ENCODE measurements around the gene DPP6.

The DPP6 gene

DNA sequence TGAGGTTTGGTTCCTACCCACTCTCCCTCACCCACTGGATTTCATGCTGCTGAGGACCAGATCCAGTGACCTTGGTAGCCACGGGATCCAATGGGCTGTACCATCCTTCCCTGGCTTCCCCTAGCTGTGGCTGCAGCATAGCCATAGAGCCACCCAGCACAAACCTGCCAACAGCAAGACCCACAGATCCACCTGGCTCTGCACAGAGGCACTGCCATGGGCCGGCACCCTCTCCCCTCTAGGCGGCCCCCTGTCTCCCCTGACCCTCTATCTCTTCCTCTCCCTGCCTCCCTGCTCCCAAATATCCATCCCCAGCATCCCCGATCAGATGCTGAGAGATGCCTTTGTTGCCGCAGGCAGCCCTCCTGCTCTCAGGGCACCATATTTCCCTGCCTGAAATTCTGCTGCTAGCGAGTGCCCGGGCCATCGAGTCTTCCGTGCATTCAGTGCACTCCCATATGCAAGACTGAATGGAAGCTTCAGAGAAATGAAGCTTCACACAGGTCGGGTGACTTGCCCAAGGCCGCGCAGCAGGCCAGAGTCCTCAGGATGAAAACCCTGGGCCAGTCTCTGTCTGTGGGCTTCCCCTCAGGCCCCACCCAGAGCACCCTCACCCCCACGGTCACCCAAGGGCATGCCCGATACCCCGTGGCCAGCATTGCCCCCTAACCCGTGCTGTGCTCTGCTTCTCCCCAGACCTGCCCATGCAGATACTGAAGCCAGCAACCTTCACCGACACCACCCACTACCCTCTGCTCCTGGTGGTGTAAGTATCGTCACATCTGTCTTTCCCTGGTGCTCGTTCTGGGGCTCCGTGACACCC lies 819.9 kb downstream of the DPP6 start:
- no peak for DNase-seq

DNA sequence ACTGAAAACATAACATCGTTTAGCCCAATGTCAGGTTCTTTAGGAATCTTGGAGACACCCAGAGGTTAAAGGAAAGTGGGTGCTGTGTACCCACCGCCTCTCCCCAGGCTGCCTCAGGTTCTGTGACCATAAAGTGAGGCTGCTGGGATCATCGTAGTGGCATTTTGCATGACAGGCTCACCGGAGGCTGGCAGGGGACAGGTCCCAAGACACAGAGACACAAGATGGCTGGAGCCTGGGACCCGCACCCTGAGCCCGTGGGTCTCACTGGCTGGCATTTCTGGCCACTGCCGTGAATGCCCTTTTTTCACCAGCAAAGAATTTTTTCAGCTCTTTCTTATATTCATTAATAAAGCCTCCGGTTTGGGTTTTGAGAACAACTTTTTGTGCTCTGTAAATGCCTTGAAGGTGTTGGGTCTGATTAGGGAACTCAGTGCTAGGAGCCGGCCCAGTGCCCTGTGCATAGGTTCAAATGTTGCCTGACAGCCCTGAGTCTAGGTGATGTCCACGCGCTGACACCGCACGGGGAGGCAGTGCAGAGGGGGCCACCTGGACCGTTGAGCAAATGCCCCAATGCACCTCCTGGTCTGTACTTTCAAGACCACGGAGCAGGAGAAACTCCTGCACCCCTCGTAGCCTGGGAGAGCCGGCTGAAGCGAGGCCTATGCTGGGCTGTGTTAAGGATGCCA lies 820.8 kb downstream of the DPP6 start:
- DNase-seq = no peak

DNA sequence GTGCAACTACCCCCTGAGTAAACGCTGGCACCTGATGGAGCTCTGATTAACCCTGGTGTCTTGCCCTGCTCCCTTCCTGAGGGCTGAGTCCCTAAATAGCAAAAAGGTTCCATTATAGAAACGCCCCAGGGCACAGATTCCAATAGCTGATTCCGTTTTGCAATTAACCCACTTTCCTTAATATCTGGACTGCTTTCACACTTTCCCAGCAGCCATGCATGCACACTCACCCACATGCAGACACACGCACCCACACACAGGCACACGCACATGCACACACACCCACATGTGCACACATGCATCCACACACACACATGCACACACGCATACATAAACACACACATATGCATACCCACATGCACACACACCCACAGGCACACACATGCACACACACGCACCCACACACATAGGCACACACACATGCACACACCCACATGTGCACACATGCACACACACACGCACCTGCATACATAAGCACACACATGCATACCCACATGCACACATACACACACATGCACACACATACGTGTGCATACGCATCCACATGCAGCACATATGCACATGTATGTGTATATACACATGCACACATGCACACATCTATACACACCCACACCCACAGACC lies 821.4 kb downstream of the DPP6 start:
- DNase-seq = no peak

DNA sequence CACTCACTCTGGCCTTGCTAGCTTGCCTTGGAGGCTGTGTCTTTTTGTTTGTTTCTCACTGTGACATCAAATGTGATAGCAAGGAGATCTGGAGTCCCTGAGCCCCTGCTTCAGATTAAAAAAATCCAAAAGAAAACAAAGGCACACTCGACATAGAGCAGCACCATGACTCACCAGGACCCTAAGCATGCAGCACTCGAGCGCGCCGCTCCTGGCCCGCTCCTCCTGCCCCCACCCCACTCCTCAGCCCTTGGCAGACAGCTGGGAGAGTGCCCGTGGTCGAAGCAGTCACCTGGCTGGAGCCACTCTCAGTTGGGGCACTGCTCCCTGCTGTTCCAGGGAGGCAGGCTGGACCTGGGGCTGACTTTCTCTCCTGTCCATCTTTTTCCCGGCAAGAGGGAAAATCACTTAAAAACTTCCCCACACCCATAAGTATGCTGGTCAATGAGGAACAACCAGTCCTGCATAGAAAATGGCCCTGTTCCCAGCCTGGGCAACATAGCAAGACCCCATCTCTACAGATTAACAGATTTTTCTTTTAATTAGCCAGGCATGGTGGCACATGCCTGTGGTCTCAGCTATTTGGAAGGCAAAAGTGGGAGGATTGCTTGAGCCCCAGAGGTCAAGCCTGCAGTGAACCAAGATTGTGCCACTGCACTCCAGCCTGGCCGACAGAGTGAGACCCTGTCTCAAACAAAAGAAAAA lies 822.4 kb downstream of the DPP6 start:
- DNase-seq = no peak

DNA sequence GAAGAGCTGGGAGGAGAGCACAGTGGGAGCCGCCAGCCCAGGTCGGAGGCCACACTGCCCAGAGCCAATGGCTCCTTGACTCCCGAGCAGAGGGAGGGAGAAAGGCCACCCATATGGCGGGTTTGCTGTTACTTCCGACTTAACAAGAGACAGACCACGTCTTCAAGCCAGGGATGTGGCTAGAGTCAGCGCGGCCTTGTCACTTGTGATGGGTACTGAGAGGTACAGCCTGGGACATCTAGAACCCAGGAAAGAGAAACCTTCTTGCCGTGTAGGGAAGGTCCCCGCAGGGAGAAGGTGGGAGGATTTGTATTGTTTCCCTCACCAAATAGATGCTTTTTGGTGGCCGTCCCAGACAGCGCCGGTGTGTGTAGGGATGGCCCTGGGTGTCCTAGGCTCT lies 823.1 kb downstream of the DPP6 start:
- DNase-seq = no peak

DNA sequence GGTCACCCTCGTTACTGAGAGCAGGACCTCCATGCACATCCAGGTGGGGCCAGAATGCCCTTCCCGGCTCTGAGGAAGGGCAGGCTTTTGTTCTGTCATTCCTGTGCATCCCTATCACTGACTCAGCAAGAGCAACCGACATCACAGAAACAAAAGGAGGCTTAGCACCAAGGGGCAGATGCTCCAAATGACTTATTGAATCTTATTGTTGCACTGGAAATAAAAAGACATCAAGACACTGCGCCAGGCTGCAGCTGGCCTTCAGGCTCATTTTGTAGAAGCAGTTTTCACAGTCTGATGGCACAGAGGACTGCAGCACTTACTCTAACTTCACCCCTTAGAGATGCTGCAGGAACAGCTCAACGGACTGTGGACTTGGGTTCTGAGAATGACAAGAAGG lies 824.3 kb downstream of the DPP6 start:
- DNase-seq = no peak

DNA sequence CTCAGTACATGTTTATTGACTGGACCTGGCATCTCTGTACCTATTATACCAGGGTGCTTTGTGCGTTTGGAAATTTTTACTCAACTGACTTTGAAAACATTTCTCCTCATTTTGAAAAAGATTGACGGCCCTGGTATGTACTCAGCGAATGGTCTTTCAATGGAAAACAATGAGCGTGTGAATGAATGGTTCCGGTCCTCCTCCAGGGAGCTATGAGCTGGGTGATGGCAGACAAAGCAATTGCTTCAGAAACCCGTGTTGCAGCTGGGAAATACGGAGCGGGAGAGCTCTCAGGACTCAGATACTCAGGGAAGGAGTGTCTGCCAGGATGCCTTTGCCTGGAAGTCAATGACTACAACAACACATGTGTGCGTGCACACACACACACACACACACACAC lies 824.8 kb downstream of the DPP6 start:
- no peak for DNase-seq

DNA sequence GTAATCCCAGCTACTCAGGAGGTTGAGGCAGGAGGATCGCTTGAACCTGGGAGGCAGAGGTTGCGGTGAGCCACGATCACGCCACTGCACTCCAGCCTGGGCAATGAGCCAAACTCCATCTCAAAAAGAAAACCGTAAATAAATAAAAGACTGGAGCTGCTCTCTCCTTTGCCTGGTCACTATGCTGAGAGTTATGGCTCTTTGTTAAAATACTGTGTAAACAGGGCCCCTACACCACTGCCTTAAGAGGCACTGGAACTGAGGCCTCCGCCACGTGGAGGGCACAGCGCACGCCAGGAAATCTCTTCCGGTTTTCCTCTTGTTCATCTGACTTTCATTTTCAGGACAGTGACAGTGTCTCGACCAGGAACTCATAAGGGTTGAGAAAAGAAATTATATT lies 827.4 kb downstream of the DPP6 start:
- no peak for DNase-seq

DNA sequence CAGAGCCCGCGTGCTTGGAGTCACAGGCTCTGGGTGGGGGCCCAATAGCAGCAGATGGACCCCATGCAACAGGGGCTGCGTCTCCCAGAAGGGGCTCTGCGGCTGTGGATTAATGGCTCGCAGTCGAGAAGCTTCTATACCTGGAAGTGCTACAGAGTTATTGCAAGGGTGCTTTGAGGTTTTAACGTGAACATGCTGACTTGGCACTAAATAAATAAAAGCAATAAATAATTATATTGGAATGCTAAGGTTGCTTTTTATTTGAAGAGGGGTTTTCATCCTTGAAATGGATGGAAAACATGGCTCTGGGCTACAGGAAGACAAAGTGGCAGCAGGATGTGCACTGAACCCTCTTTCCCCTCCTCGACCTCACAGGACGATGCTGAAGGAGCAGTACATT lies 828.3 kb downstream of the DPP6 start:
- no peak for DNase-seq

DNA sequence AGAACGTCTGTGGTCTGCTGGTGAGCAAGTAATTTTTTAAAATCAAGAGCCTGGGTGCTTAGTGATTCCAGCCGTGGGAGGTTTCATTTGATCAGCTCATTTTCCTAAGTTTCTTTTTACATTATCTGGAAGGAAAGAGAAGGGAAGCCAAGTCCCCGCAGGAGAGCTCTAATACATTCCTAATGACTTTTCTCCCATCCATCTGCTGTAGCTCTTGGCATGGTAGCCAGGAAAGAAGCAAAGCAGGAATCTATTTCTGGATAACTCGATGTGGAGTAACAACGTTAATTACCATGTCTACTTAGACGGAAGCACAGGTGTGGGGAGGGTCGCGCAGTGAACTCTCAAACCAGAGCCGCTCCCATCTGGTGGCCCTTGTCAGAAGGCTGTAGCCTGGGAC lies 828.8 kb downstream of the DPP6 start:
- no peak for DNase-seq

DNA sequence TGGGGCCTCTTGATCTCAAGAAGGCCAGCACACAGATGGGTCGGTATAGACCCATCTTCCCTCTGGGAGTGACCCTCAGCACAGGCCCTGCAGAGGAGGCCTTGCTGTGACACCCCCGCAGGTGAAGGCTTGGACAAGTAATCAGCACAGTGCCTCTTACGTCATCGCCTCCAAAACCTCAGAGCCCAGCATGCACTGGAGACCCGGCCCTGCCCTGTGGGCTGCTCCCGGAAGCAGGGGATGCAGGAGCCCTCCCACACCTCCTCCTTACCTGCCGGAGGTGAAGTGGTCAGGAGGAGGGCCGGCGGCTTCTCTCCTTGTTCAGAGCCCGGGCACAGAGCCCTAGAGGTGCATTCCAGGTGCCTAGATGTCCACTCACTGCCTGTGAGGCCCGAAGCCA lies 829.3 kb downstream of the DPP6 start:
- DNase-seq = no peak

DNA sequence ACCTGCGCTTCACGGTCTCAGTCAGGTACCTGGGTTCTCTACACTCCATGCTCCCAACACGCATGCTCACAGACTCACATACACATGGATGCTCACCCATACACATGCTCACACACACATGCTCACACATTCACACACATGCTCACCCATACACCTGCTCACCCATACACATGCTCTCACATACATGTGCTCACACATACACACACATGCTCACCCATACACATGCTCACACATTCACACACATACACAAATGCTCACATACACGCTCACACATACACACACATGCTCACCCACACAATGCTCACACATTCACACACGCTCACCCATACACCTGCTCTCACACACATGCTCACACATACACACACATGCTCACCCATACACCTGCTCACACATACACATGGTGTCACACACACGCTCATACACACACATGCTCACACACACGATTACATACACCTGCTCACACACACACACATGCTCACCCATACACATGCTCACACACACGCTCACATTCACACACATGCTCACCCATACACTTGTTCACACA lies 830.8 kb downstream of the DPP6 start:
- DNase-seq = no peak

DNA sequence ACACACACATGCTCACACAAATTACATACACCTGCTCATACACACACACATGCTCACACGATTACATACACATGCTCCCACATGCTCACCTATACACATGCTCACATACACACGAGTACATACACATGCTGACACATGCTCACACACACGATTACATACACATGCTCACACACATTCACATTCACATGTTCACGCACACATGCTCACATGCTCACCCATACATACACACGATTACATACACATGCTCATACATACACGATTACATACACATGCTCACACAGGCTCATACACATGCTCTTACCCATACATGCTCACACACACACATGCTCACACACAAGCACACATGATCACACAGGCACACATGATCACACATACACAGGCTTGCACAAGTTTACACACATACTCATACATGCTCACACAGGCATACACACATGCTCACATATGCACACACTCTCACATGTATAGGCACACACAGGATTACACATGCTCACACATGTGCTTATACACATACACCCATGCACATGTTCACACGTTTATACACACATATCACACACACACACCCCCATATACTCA lies 832.2 kb downstream of the DPP6 start:
- DNase-seq = no peak

DNA sequence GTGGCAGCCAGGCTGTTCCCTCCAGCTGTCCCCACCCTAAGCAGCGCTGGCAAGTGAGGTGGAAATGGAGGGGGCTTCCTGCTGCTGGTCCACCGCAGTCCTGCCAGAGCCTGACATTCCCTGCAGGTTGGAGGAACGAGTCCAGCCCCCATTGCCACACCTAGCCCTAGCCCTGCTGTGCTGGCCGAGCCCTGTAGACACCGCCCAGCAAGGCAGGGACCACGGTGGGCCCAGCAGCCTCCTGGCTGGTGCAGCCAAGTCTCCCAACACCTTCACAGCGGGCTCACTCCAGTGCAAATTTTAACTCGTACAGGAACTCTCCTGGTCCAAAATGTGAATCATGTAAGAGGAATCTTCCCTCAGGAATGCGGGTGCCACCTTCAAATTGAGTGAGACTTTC lies 834.4 kb downstream of the DPP6 start:
- DNase-seq = no peak

DNA sequence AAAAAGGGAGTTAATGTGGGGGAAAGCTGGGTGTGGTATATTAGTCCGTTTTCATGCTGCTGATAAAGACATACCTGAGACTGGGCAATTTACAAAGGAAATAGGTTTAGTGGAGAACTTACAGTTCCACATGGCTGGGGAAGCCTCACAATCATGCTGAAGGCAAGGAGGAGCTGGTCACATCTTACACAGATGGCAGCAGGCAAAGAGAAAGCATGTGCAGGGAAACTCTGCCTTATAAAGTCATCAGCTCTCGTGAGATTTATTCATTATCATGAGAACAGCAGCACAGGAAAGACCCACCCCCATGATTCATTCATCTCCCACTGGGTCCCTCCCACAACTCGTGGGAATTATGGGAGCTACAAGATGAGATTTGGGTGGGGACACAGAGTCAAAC lies 836.5 kb downstream of the DPP6 start:
- no peak for DNase-seq

DNA sequence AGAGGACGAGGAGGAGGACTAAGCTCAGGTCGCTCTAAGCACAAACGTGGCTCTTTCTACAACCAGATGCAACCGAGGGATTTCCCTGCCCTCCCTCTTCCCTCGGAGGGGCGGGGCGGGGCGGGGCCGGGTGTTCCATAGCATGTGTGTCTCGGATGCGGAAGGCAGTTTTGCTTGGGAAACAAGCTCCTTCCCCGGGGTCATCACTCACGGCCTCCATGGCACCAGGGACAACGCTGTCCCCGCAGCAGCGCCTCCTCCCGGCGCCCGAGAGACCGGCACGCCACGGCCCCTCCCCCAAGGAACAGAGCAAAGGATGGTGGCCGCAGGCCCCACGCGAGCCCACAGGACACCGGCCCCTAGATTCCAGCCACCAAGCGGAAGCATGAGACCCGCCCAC lies 840.3 kb downstream of the DPP6 start:
- no peak for DNase-seq

DNA sequence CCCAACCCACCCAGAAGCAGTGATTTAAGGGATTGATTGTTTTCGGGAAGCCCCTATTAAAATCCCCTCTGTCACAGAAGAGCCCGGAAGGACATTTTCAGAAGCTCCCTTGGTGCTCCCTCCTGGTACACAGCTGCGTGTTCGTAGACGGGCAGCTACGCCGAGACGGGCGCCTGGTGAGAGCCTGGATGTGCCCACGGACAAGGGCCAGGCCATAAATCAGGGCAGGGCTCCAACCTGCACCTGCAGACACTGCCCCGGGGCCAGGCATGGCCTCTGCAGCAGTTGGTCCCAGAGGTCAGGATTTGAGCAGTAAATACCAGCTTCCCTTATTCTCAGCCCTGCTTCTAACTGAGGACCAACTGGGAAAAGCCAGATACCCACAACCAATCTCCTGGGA lies 843.9 kb downstream of the DPP6 start:
- DNase-seq = no peak

DNA sequence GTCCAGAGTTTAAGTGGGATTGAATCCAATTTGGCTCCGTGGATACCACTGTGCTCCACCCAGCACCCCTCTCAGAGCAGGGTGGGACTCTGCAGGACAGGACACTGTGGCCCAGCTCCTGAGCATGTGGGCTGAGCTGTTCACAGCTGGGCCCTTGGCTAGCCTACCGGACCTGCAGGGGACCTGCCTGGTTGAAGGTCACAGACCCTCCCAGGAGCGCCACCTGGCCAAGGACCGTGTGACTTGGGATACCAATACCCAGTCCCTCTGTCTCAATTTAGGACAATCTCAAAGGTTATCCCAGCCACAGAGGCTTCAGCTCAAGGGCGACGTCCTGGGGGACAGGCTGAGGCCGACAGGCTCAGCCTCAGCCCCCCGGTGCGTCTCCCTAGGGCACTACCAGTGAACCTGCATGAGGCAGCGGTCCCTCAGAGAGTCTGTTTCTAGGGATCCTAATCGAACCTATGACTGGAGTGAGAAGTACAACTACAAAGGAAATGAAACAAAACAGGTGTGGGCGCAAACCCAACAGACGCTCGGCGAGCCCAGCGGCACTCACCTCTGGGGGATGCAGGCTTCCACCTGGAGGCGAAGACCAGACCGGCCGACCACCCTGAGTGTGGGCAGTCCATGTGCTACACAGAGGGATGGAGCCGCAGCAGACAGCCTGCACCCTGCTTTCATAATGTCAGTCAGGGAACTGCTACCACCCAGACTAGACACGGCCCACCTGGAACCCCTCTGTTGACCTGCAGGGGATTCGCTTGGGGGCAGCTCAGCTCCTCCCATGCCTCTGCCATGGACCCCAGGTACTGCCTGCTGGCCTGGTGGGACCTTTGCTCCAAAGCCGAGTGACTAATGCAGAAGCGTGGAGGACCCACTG lies 847.0 kb downstream of the DPP6 start:
- DNase-seq = no peak

DNA sequence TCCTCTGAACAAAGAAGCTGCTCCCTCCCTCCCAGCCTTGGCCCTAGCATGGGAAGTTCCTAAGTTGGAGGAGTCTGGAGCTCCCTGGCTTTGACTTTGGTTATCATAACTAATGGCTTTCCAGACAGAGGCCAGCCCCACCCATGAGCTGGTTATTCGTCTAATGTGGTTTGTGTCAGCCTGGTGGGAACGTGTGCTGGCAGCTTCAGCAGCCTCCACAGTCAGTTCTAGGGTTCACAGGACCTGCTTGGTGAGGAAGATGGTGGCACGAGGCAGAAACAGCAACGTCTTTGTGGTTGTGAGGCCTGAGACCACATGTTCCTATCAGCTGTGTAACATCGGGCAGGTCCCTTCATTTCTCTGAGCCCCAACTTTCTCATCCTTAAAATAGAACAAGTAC lies 847.7 kb downstream of the DPP6 start:
- no peak for DNase-seq

DNA sequence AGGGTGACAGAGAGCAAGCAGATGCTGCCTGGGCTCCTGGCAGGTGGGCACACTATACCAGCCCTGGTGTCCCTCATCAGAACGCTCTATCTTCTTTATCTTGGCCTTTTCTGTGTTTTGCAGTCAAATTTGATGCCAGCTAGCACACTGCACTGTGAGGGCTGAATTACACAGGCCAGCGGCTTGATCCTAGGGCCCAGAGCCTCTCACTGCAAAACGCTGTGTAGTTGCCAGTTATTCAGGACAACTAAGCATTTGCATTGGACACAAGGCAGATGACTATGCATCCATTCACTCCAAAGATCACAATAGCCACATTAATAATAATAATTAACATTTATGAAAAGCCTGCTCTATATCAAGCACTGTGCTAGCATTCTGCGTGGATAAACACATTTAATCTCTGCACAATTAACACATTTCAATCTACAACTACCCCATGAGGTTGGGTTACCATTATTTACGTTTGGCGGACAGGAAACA lies 850.4 kb downstream of the DPP6 start:
- DNase-seq = no peak

DNA sequence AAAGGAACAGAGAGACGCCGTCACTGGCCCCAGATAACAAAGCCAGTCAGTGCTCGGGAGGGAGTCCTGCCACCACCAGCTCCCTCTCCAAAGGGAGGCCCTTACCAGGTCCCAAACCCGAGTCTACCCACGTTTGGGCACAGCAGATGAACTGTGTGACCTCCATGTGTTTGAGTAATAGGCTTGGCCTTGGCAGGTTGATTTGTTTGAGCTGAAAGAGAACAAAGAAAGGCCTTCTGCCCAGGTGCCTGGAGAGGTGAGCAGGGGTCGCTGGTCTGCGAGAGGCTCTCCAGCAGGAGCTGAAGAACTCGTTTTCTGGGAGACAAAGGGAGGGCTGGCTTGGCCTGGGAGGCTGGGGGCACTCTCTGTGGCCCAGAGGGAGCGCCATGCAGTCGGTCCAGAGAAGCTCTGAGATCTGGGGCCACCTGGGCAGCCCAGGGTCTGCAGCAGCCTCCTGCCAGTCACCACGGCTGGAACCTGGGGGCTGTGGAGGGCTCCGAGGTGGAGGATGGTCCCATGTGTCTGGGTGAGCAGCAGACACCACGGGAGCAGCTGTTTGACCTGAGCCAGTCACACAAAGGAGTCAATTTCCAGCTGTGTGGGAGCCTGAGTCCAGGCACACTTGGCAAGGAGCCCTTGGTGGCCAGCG lies 851.0 kb downstream of the DPP6 start:
- no peak for DNase-seq
